Measurements from ENCODE around the gene BLCAP. TPM values are rescaled to one million over a fixed set of nuclear protein-coding genes. Genes with fewer than 3 reads are reported as not detected.
"Not testable (repeated sequence)": the region's sequence is repeated elsewhere in the genome, so short reads cannot be mapped to it uniquely, and the experiment has no call there.

The BLCAP gene
- total RNA-seq, 1 donor from 2014 or later: 36.3 TPM

GRCh38 chr20:37559312-37560027, 31.8 kb upstream of the BLCAP start:
- TF ChIP-seq CTCF (IDR thresholded peaks at IDR 0.05; ENCODE audit: insufficient read depth, low read length, poor library complexity, severe bottlenecking): no peak
- Histone ChIP-seq H3K36me3 (ENCODE audit: control insufficient read depth, insufficient read depth, low read length) (no peaks in the 10 kb centered on the region), H3K27me3 (ENCODE audit: control insufficient read depth, insufficient read depth, low read length) (peaks cover 13% of the 10 kb centered on the region), H3K4me3 (ENCODE audit: low read depth, low read length) (no peak overlapping the region)
- no peak for DNase-seq (ENCODE audit: low read depth)

GRCh38 chr20:37558779-37559178, 31.1 kb upstream of the BLCAP start:
- no peak for TF ChIP-seq CTCF (IDR thresholded peaks at IDR 0.05; ENCODE audit: insufficient read depth, low read length, poor library complexity, severe bottlenecking)
- no peak overlapping the region for H3K4me3 ChIP-seq (ENCODE audit: low read depth, low read length)
- H3K36me3 ChIP-seq (ENCODE audit: control insufficient read depth, insufficient read depth, low read length): no peaks in the 10 kb centered on the region
- no peak for DNase-seq (ENCODE audit: low read depth)
- peaks cover 8% of the 10 kb centered on the region for H3K27me3 ChIP-seq (ENCODE audit: control insufficient read depth, insufficient read depth, low read length)

- no peaks in the 10 kb centered on the region for H3K36me3 ChIP-seq (ENCODE audit: control insufficient read depth, insufficient read depth, low read length)
- H3K4me3 ChIP-seq (ENCODE audit: low read depth, low read length): no peak overlapping the region
- H3K27me3 ChIP-seq (ENCODE audit: control insufficient read depth, insufficient read depth, low read length): peaks cover 5% of the 10 kb centered on the region
- no peak for DNase-seq (ENCODE audit: low read depth)
- no peak for TF ChIP-seq CTCF (IDR thresholded peaks at IDR 0.05; ENCODE audit: insufficient read depth, low read length, poor library complexity, severe bottlenecking)
These were observed 30.6 kb upstream of the BLCAP start for GRCh38 chr20:37558306-37558705.

- Histone ChIP-seq H3K27me3 (ENCODE audit: control insufficient read depth, insufficient read depth, low read length) (peaks cover 5% of the 10 kb centered on the region), H3K36me3 (ENCODE audit: control insufficient read depth, insufficient read depth, low read length) (no peaks in the 10 kb centered on the region), H3K4me3 (ENCODE audit: low read depth, low read length) (no peak overlapping the region)
- no peak for TF ChIP-seq CTCF (IDR thresholded peaks at IDR 0.05; ENCODE audit: insufficient read depth, low read length, poor library complexity, severe bottlenecking)
- DNase-seq (ENCODE audit: low read depth): no peak
These were observed 28.9 kb upstream of the BLCAP start for GRCh38 chr20:37556538-37556937.

GRCh38 chr20:37554721-37555298, 27.1 kb upstream of the BLCAP start:
- H3K4me3 ChIP-seq (ENCODE audit: low read depth, low read length); H3K36me3 ChIP-seq (ENCODE audit: control insufficient read depth, insufficient read depth, low read length); H3K27me3 ChIP-seq (ENCODE audit: control insufficient read depth, insufficient read depth, low read length); DNase-seq (ENCODE audit: low read depth): not testable (repeated sequence)

GRCh38 chr20:37552415-37552814, 24.7 kb upstream of the BLCAP start:
- DNase-seq (ENCODE audit: low read depth): no peak
- no peak for TF ChIP-seq CTCF (IDR thresholded peaks at IDR 0.05; ENCODE audit: insufficient read depth, low read length, poor library complexity, severe bottlenecking)
- Histone ChIP-seq H3K27me3 (ENCODE audit: control insufficient read depth, insufficient read depth, low read length) (no peaks in the 10 kb centered on the region), H3K4me3 (ENCODE audit: low read depth, low read length) (no peak overlapping the region), H3K36me3 (ENCODE audit: control insufficient read depth, insufficient read depth, low read length) (no peaks in the 10 kb centered on the region)

- H3K36me3 ChIP-seq (ENCODE audit: control insufficient read depth, insufficient read depth, low read length); H3K27me3 ChIP-seq (ENCODE audit: control insufficient read depth, insufficient read depth, low read length); H3K4me3 ChIP-seq (ENCODE audit: low read depth, low read length); DNase-seq (ENCODE audit: low read depth): not testable (repeated sequence)
These were observed 24.0 kb upstream of the BLCAP start for GRCh38 chr20:37551660-37552059.

GRCh38 chr20:37550101-37550920, 22.6 kb upstream of the BLCAP start:
- not testable (repeated sequence) for H3K4me3 ChIP-seq (ENCODE audit: low read depth, low read length); DNase-seq (ENCODE audit: low read depth); H3K36me3 ChIP-seq (ENCODE audit: control insufficient read depth, insufficient read depth, low read length); H3K27me3 ChIP-seq (ENCODE audit: control insufficient read depth, insufficient read depth, low read length)
